H9 (cell line): ENCODE results near the gene SFMBT2. TPM values are rescaled to one million over a fixed set of nuclear protein-coding genes. Genes with fewer than 3 reads are reported as not detected.

Experiments used
- DNase-seq: peaks from one replicate; pipeline ENCODE4 v3.0.0-alpha.2; 2017
- H2AFZ ChIP-seq: one replicate; pipeline ENCODE4 v1.6.1; 2013; ENCODE audit warnings: mild to moderate bottlenecking, low read length, control low read depth, moderate library complexity
- H2AK5ac ChIP-seq: 2 replicates; pipeline ENCODE4 v1.6.1; 2013; ENCODE audit warnings: low read length, control low read depth, mixed read lengths; ENCODE audit not compliant: insufficient read length
- H2BK120ac ChIP-seq: one replicate; pipeline ENCODE4 v1.6.1; 2013; ENCODE audit warnings: low read depth, mild to moderate bottlenecking, low read length, control low read depth, inconsistent platforms; ENCODE audit not compliant: poor library complexity, severe bottlenecking
- H2BK12ac ChIP-seq: 2 replicates; pipeline ENCODE4 v1.6.1; 2013; ENCODE audit warnings: low read length, control low read depth, mixed read lengths, low read depth; ENCODE audit not compliant: insufficient read length
- H2BK15ac ChIP-seq: 2 replicates; pipeline ENCODE4 v1.6.1; 2013; ENCODE audit warnings: low read depth, low read length, control low read depth
- H2BK20ac ChIP-seq: one replicate; pipeline ENCODE4 v1.6.1; 2013; ENCODE audit warnings: low read depth, mild to moderate bottlenecking, low read length, control low read depth, inconsistent platforms; ENCODE audit not compliant: poor library complexity, severe bottlenecking
- H2BK5ac ChIP-seq: 2 replicates; pipeline ENCODE4 v1.6.1; 2013; ENCODE audit warnings: low read length, control low read depth, mixed read lengths; ENCODE audit not compliant: insufficient read length
- H3K14ac ChIP-seq: 2 replicates; pipeline ENCODE4 v1.6.1; 2013; ENCODE audit warnings: low read length, control low read depth; ENCODE audit not compliant: insufficient read depth
- H3K18ac ChIP-seq: 2 replicates; pipeline ENCODE4 v1.6.1; 2013; ENCODE audit warnings: low read depth, mild to moderate bottlenecking, mixed read lengths, low read length, control low read depth; ENCODE audit not compliant: insufficient read length
- H3K23ac ChIP-seq: 2 replicates; pipeline ENCODE4 v1.6.1; 2013; ENCODE audit warnings: low read length, control low read depth, mixed read lengths, low read depth; ENCODE audit not compliant: insufficient read length
- H3K23me2 ChIP-seq: 2 replicates; pipeline ENCODE4 v1.6.1; 2013; ENCODE audit warnings: low read depth, mild to moderate bottlenecking, mixed read lengths, low read length, control low read depth; ENCODE audit not compliant: insufficient read length, poor library complexity, severe bottlenecking
- H3K27ac ChIP-seq: 2 replicates; pipeline ENCODE4 v1.5.1; 2013; ENCODE audit warnings: low read length, control low read depth, mixed read lengths, low read depth; ENCODE audit not compliant: insufficient read length
- H3K27me3 ChIP-seq: 2 replicates; pipeline ENCODE4 v1.6.1; 2013; ENCODE audit warnings: low read length, control low read depth, inconsistent platforms; ENCODE audit not compliant: insufficient read depth
- H3K4ac ChIP-seq: 2 replicates; pipeline ENCODE4 v1.6.1; 2013; ENCODE audit warnings: low read depth, mild to moderate bottlenecking, control low read depth, inconsistent platforms, low read length, moderate library complexity
- H3K4me1 ChIP-seq: 2 replicates; pipeline ENCODE4 v1.6.1; 2013; ENCODE audit warnings: low read length, control low read depth, inconsistent platforms; ENCODE audit not compliant: insufficient read depth
- H3K4me2 ChIP-seq: 2 replicates; pipeline ENCODE4 v1.6.1; 2013; ENCODE audit warnings: low read length, control low read depth, mixed read lengths; ENCODE audit not compliant: insufficient read length, insufficient read depth
- H3K56ac ChIP-seq: 2 replicates; pipeline ENCODE4 v1.6.1; 2013; ENCODE audit warnings: low read depth, mild to moderate bottlenecking, mixed read lengths, low read length, control low read depth; ENCODE audit not compliant: insufficient read length
- H3K79me1 ChIP-seq: 2 replicates; pipeline ENCODE4 v1.6.1; 2013; ENCODE audit warnings: low read depth, mild to moderate bottlenecking, moderate library complexity, low read length, control low read depth, inconsistent platforms; ENCODE audit not compliant: insufficient read depth, poor library complexity, severe bottlenecking
- H3K79me2 ChIP-seq: 2 replicates; pipeline ENCODE4 v1.6.1; 2013; ENCODE audit warnings: low read length, control low read depth, inconsistent platforms; ENCODE audit not compliant: insufficient read depth
- H3K9ac ChIP-seq: 2 replicates; pipeline ENCODE4 v1.6.1; 2013; ENCODE audit warnings: low read length, control low read depth, mixed read lengths; ENCODE audit not compliant: insufficient read length; ENCODE audit errors: extremely low read depth
- H3K9me3 ChIP-seq: one replicate; pipeline ENCODE4 v1.6.1; 2013; ENCODE audit warnings: low read depth, low read length, inconsistent platforms; ENCODE audit not compliant: control insufficient read depth
- H3T11ph ChIP-seq: one replicate; pipeline ENCODE4 v1.6.1; 2013; ENCODE audit warnings: mild to moderate bottlenecking, low read length, control low read depth, inconsistent platforms
- H4K20me1 ChIP-seq: one replicate; pipeline ENCODE4 v1.6.1; 2013; ENCODE audit not compliant: control insufficient read depth, insufficient read length, insufficient read depth
- H4K5ac ChIP-seq: 2 replicates; pipeline ENCODE4 v1.6.1; 2013; ENCODE audit warnings: low read depth, mild to moderate bottlenecking, mixed read lengths, low read length, control low read depth; ENCODE audit not compliant: insufficient read length
- H4K8ac ChIP-seq: replicated peaks from 2 replicates; pipeline ENCODE4 v1.6.1; 2013; ENCODE audit warnings: low read length, control low read depth, mixed read lengths, low read depth; ENCODE audit not compliant: insufficient read length
- H4K91ac ChIP-seq: 2 replicates; pipeline ENCODE4 v1.6.1; 2013; ENCODE audit warnings: low read depth, mild to moderate bottlenecking, moderate library complexity, mixed read lengths, low read length, control low read depth; ENCODE audit not compliant: insufficient read length
- H3K27ac Mint-ChIP-seq, 3 experiments: 2 replicates in 2 of 3; 3 replicates in 1 of 3; pipeline ENCODE4 v1.8.0; 2020 to 2021; ENCODE audit warnings: mixed read lengths in 3 of 3, mild to moderate bottlenecking in 1 of 3, moderate library complexity in 1 of 3
- H3K27me3 Mint-ChIP-seq: 2 replicates; pipeline ENCODE4 v1.8.0; 2021; ENCODE audit warnings: low read depth, mild to moderate bottlenecking, moderate library complexity, mixed read lengths
- H3K36me3 Mint-ChIP-seq, 3 experiments: 2 replicates in 2 of 3; 3 replicates in 1 of 3; pipeline ENCODE4 v1.8.0; 2020 to 2021; ENCODE audit warnings: low read depth in 3 of 3, mixed read lengths in 3 of 3; ENCODE audit not compliant: insufficient read depth in 1 of 3
- H3K4me1 Mint-ChIP-seq, 2 experiments: 2 replicates each; pipeline ENCODE4 v1.8.0; 2020; ENCODE audit warnings: mixed read lengths in 2 of 2
- H3K4me3 Mint-ChIP-seq, 2 experiments: 2 replicates in 1 of 2; 3 replicates in 1 of 2; pipeline ENCODE4 v1.8.0; 2020 to 2021; ENCODE audit warnings: mild to moderate bottlenecking in 2 of 2, mixed read lengths in 2 of 2, moderate library complexity in 1 of 2
- H3K9me3 Mint-ChIP-seq, 2 experiments: 2 replicates in 1 of 2; 3 replicates in 1 of 2; pipeline ENCODE4 v1.8.0; 2020; ENCODE audit warnings: mild to moderate bottlenecking in 2 of 2, mixed read lengths in 2 of 2, moderate library complexity in 1 of 2
- CTCF ChIP-seq: fragments of 200-600 bp; sonication (generic); conservative IDR thresholded peaks from 3 replicates; pipeline ENCODE4 v1.8.0; 2021; ENCODE audit warnings: antibody characterized with exemption, mild to moderate bottlenecking
- WGBS: extraction: QIAGEN DNeasy Blood & Tissue Kit; methylation state at CpG from one replicate; pipeline ENCODE4 v1.1.7; 2013; ENCODE audit warnings: missing lambda C conversion rate, low lambda C conversion rate, mixed read lengths; ENCODE audit not compliant: insufficient read length; ENCODE audit errors: extremely low coverage; 5-methylcytosine and 5-hydroxymethylcytosine counted together
- total RNA-seq: library from RNA; stranded (reverse); gene quantifications from 2 replicates; pipeline ENCODE4 v1.2.1, GENCODE V29; 2021

Gene SFMBT2
- total RNA-seq, 1 experiment from 2014 or later = 5.3 TPM

- no peak overlapping the region for H3K56ac ChIP-seq
- DNase-seq = no peak
Observed at GRCh38 chr10:7152341-7152740, 258.5 kb downstream of the SFMBT2 start.

More at GRCh38 chr10:7152341-7152740, 258.5 kb downstream of the SFMBT2 start:
- Histone ChIP-seq H4K20me1 (no peaks in the 10 kb centered on the region), H3K4me1 (no peaks in the 10 kb centered on the region), H3K4ac (no peak overlapping the region), H3K27ac (no peak overlapping the region), H4K5ac (no peak overlapping the region), H2BK5ac (no peak overlapping the region), H3K9ac (no peak overlapping the region), H2AFZ (no peak overlapping the region), H2BK20ac (no peak overlapping the region), H3K23ac (no peak overlapping the region), H3K79me2 (no peaks in the 10 kb centered on the region), H3K4me2 (no peak overlapping the region), H2AK5ac (no peak overlapping the region), H3K23me2 (no peaks in the 10 kb centered on the region), H3K18ac (no peak overlapping the region), H2BK12ac (no peak overlapping the region), H3K9me3 (no peaks in the 10 kb centered on the region), H3K27me3 (no peaks in the 10 kb centered on the region), H3K79me1 (no peaks in the 10 kb centered on the region), H3K14ac (no peak overlapping the region), H3T11ph (no peak overlapping the region), H2BK15ac (no peak overlapping the region), H4K91ac (no peak overlapping the region), H2BK120ac (no peak overlapping the region), H4K8ac (no peak overlapping the region)
- no peaks in the 10 kb centered on the region for H3K36me3 Mint-ChIP-seq
- no peaks in the 10 kb centered on the region for H3K4me1 Mint-ChIP-seq
- no peak overlapping the region for H3K4me3 Mint-ChIP-seq
- WGBS = no CpG with 5 or more reads among the region's 2 CpGs
- H3K27me3 Mint-ChIP-seq = peaks cover 4% of the 10 kb centered on the region
- TF ChIP-seq CTCF = no peak
- no peaks in the 10 kb centered on the region for H3K9me3 Mint-ChIP-seq
- no peak overlapping the region for H3K27ac Mint-ChIP-seq
